Dedifferentiated amniotic fluid mesenchymal stem cell (primary cell): ENCODE measurements around the gene BCAR1.
A peak's percentile ranks its signal among the peaks of the same experiment; 100 is the strongest.
"Not testable (repeated sequence)": the region's sequence is repeated elsewhere in the genome, so short reads cannot be mapped to it uniquely, and the experiment has no call there.

Experiments
- DNase-seq: peaks from one replicate; pipeline ENCODE4 v3.0.0-alpha.2; 2016; ENCODE audit errors: extremely low spot score

Gene BCAR1, protein sequence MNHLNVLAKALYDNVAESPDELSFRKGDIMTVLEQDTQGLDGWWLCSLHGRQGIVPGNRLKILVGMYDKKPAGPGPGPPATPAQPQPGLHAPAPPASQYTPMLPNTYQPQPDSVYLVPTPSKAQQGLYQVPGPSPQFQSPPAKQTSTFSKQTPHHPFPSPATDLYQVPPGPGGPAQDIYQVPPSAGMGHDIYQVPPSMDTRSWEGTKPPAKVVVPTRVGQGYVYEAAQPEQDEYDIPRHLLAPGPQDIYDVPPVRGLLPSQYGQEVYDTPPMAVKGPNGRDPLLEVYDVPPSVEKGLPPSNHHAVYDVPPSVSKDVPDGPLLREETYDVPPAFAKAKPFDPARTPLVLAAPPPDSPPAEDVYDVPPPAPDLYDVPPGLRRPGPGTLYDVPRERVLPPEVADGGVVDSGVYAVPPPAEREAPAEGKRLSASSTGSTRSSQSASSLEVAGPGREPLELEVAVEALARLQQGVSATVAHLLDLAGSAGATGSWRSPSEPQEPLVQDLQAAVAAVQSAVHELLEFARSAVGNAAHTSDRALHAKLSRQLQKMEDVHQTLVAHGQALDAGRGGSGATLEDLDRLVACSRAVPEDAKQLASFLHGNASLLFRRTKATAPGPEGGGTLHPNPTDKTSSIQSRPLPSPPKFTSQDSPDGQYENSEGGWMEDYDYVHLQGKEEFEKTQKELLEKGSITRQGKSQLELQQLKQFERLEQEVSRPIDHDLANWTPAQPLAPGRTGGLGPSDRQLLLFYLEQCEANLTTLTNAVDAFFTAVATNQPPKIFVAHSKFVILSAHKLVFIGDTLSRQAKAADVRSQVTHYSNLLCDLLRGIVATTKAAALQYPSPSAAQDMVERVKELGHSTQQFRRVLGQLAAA

GRCh38 chr16:75251280-75252048 lies at the start of gene BCAR1:
BCAR1 (minus strand) TSS chr16:75251624; CDS start chr16:75251482, 142 bp downstream.
- peak; percentile 87 for DNase-seq

GRCh38 chr16:75298267-75298666 lies 46.8 kb upstream of the BCAR1 start:
- no peak for DNase-seq

DNA sequence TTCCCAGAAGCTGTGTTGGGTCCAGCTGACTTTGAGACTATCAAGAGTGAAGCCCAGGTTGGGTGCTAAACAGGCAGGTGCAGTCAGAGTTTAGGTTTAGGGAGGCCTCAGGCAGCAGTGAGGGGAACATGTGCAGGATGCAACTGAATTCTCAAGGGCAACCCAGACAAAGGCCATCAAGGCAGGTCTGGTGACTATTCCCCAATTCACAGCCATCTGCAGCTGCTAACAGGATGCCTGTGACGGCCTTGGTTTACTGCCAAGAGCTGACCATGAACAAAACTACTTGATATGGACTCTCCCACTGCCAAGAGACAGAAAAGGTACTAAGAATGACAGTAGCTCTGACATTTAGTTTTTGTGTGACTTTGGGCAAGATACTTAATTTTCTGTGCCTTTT lies 45.2 kb upstream of the BCAR1 start:
- no peak for DNase-seq

DNA sequence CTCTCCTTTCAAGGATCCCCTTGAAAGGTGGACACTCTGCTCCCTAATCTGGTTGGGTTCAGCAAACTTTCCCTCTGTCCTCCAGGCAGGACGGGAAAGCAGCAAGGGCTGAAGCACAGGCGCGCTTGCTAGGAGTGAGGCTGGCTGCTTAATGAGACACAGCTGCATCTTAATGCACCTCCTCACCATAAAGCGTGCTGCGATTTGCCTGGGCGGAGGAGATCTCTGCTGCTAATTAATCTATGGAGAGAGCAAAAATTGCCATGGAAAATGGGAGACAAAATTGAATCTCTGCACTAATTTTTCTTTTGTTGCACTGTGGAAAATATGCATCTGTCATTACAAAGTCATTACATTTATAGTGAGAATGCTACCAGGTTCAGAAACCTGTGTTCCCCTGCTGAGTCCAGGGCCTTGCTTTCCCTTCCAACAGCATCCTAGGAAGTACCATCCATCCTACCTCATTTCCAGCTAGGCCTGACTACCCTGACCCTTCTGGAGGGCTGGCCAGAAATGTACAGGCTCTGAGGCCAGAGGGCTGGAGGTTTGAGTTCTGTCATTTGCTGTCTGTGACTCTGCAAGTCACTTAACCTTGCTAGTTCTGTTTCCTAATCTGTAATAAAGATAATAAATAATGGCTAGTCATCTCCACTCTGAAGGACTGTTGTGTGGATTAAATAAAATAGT lies 43.5 kb upstream of the BCAR1 start:
- no peak for DNase-seq

- peak; percentile 43 for DNase-seq
These were observed 42.3 kb upstream of the BCAR1 start for GRCh38 chr16:75293772-75294171.

- no peak for DNase-seq
These were observed 41.7 kb upstream of the BCAR1 start for GRCh38 chr16:75293173-75293572.

- no peak for DNase-seq
These were observed 41.3 kb upstream of the BCAR1 start for GRCh38 chr16:75292691-75293090.

- DNase-seq, result no peak
These were observed 37.8 kb upstream of the BCAR1 start for GRCh38 chr16:75289189-75289588.

- no peak for DNase-seq
These were observed 37.2 kb upstream of the BCAR1 start for GRCh38 chr16:75288596-75289120.

GRCh38 chr16:75288181-75288580 lies 36.8 kb upstream of the BCAR1 start:
- DNase-seq, result no peak

DNA sequence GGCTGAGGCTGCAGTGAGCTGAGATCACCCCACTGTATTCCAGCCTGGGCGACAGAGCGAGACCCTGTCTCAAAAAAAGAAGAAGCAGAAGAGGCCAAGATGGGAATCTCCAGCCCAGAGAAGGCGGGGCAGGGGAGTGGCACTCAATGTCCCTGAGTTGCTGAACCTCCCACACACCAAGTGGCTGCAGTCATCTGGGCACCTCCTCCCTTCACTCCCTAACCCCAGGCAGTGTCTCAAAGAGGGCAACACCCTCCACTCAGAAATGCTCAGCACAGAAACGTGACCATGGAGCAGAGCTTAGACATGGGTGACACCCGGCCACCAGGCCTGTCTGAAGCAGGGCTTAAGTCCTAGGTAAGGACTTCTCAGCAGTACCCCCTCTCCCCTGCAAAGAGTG lies 36.3 kb upstream of the BCAR1 start:
- DNase-seq, result no peak

GRCh38 chr16:75286389-75286788 lies 35.0 kb upstream of the BCAR1 start:
- DNase-seq, result no peak

DNA sequence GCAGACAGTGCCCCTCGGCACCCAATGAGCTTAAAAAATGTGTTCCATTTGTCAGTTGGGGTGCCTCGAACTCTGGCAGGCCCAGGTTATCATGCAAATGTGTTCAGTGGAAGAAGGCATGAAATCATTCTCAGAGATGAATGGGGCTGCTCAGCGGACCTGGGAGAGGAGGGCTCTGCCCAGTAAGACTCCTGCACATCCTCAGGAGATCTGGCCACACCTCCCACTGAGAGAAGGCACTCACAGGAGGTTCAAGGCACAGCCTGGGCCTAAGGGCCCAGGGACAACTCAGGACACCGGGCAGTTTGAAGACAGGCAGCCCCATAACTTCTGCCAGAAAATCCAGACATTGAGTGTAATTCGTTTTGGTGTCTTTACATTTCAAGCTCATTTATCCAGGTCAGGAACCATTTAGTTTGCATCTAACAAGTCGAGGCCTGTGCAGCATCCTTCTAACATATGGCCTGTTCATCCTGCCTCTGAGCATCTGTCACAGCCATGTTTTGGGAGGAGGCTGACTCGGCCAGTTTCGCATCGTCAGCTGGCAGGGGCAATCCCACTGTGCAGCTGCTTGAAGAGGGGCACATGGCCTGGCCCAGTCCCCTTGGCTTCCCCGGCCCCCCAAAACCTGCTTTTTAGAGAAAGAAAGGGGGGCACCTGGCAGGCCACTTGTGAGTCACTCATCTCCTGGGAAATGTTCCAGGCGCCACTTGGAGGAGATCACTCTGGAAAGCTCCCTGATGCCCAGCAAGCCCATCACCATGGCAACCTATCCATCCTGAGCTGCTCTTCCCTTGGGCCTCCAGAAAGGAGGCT lies 31.2 kb upstream of the BCAR1 start:
- no peak for DNase-seq

GRCh38 chr16:75281826-75282225 lies 30.4 kb upstream of the BCAR1 start:
- no peak for DNase-seq

- DNase-seq, result not testable (repeated sequence)
These were observed 29.6 kb upstream of the BCAR1 start for GRCh38 chr16:75281009-75281408.

DNA sequence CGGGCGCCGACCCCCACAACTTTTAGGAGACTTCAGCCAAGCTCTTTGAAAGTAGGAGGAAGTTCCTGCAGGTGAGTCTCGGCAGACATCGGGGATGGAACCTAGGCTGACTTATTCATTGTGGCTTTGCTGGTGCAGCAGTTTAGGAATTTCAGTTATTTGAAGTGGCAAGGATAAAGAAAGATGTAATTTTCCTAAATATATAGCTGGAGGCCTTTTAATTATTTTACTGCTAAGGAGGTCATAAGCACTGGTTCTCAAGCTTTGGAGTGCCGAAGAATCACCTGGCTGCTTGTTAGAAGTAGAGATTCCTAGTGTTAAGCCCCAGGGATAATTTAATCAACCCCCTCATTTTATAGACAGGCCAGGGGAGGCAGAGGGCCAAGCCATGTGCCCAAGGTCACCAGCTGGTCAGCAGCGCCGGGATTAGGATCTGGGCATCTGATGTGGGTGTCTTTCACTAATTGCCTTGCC lies 28.9 kb upstream of the BCAR1 start:
- no peak for DNase-seq

DNA sequence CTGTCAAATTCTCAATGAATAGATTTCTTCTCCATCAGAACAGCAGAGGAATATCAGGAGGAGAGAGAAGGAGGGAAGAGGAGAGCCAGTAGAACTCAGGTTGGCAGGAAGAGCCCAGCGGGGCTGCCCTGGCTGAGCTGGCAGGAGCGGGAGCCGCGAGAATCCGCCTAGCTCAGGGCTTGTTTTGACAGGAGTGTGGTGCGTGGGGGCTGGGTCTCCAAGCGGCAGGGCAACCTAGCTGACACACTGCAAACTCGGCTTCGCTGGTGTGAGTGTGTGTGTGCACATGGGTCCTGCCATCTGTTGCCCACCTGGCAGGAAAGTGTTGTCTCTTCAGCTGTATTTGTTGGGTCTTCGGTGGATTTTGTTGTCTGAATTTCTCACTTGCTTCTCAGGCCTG lies 27.9 kb upstream of the BCAR1 start:
- DNase-seq, result no peak

DNA sequence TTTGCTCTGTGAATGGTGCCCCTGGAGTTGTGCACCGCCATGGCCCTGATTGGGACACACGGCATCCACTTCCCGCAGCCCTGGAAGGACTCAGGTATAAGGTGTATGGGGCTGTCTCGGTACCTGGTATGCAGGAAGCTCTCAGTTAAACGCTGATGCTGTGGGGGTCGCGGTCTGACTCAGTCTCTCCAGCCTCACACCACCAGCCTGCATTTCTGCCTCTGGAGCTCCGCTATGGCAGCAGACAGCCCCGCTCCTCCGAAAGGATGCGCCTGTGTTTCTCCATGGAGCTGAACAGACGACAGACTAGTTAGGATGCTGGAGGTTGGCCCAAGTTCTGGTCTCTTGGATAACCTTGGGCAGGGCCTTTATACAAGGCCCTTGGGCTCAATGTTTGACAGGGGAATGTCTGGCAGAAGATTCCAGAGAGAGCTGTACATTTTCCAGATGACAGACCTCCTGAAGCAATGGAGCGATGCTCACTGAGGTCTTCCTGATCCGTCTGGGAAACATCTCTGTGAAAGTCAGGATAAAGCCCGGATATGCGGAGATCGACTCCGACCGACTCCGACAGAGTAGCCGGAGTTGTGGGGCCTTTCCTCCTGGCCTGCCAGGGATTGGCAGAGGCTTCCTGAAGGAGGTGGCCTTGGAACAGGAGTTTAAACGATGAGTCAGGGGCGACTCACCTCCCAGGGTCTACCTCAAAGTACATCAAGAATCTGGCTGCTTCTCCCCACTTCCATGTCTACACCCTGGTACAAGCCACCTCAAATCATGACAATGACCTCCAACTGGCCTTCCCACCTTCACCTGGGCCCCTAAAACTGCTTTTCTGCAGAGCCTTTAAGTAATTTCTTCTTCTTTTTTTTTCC lies 21.9 kb upstream of the BCAR1 start:
- DNase-seq, result no peak

GRCh38 chr16:75272629-75273028 lies 21.2 kb upstream of the BCAR1 start:
- DNase-seq, result not testable (repeated sequence)
